Stimulated activated CD8-positive, alpha-beta memory T cell treated with anti-CD3 and anti-CD28 coated beads, Interleukin-15, amount 100 ng/mL, for 24 hours (primary cell): ENCODE measurements around the gene COL24A1.
"Not testable (repeated sequence)": the region's sequence is repeated elsewhere in the genome, so short reads cannot be mapped to it uniquely, and the experiment has no call there.

Source experiments
- DNase-seq: peaks from one replicate; pipeline ENCODE4 v3.0.0-alpha.2; 2020; ENCODE audit warnings: low read depth

COL24A1 gene

GRCh38 chr1:86072474-86072873 is 84.1 kb downstream of the COL24A1 start:
- not testable (repeated sequence) for DNase-seq

GRCh38 chr1:86071870-86072269 is 84.7 kb downstream of the COL24A1 start:
- not testable (repeated sequence) for DNase-seq

GRCh38 chr1:86069757-86070145 is 86.8 kb downstream of the COL24A1 start:
- DNase-seq = no peak

GRCh38 chr1:86068841-86069756 is 87.5 kb downstream of the COL24A1 start:
- DNase-seq = no peak

- no peak for DNase-seq
These were observed 88.3 kb downstream of the COL24A1 start for GRCh38 chr1:86068271-86068721.

GRCh38 chr1:86067626-86068025 is 88.9 kb downstream of the COL24A1 start:
- DNase-seq = no peak

- no peak for DNase-seq
These were observed 91.7 kb downstream of the COL24A1 start for GRCh38 chr1:86064899-86065298.

DNA sequence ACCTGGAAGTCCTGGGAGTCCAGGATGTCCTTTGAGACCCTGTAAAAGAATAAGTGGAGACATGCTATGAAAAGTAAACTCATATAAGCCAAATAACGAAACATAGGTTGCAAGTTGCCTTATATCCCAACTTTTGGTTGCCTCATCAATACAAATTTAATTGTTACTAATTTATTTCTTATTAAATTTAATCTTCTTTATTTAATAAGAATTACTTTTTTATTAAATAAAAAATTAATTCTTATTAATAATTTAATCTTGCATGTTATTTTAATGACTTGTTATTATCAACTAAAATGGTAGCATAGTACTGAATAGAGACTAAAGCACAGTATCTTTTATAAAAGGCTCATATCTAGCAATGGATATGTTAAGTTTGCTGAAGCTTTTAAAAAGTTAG is 92.9 kb downstream of the COL24A1 start:
- no peak for DNase-seq

DNA sequence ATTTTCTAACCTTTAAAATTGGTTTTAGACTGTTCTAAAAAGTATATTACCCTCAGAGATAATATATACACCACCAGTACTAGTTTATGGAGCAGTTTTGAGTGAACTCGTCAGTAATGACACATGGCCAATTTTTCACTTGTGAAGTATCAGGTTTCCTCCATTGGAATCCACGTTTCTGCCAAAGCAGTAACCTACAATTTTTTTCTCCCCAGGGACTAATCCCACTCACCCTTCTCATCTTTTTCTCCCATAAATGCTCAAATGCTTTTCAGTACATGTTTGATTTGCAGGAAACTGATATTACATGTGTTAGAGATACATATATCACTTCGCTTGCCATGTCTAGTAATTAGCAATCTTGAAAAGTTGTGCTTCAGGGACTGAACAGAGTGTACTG is 94.1 kb downstream of the COL24A1 start:
- DNase-seq = no peak

DNA sequence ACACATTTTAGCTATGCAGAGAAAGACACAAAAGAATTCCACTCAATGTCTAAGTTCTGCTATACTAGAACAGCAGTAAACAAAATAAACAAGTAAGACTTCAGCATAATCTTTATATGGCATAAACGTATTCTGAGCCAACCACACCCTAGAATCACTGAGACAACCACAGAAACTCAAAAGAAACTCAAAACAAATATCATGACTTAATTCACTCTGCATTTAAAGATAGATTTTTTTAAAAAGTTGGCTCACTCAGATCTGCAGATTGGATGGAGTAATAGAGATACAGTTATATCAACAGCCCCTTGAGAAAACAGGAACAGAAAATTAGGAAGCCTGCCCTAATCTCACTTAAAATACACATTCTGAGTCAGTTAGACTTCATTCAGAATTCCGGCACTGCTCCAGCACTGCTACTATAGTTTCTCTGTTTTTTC is 95.0 kb downstream of the COL24A1 start:
- DNase-seq = no peak

- DNase-seq = no peak
These were observed 102.2 kb downstream of the COL24A1 start for GRCh38 chr1:86054396-86054795.

GRCh38 chr1:86052948-86053698 is 103.4 kb downstream of the COL24A1 start:
- no peak for DNase-seq

GRCh38 chr1:86035101-86035500 is 121.5 kb downstream of the COL24A1 start:
- no peak for DNase-seq

DNA sequence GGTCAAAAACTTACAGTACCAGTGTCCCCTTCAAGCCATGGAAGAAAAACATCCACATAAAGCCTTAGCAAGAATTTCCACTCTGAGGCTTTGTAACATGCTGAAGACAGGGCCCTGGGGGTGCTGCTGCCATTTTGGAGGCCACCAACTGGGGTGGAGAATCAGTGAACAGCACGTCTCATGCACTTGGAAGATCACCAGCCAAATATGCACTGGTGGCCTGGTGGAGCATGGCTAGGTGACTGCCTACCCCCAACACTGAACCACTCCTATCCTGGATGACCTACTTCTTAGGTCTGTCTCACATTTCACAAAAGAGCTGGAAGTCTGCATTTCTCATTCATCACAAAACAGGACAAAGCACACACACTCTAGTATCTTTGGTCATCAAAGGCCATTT is 126.4 kb downstream of the COL24A1 start:
- no peak for DNase-seq

DNA sequence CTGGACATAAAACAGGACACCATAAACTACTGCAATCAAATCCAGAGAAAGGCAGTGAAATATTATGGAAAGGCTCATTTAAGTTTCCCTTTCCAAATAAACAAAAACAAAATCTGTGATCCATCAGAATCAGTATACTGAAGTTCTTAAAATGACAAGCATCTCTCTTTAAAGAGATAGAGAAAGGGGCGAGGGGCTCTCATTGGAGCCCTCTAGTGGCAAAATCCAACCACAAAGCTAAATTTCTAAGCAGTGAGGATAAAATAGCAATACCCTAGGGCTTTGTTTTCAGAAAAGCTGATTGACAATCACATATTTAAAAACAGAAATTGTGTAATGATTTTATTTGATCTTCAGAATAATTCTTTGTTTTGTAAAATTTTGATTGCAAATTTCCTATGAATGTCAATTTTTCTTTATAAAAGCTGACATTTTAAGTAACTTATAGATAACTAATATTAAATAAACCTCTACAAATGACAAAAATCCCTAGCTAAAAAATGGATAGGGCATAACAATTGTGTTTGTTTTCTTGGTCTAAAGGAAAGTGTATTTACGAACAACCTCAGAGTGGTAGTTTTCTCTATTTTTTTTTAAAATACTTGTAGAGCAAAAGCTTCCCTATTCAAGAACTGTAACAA is 138.2 kb downstream of the COL24A1 start:
- no peak for DNase-seq

DNA sequence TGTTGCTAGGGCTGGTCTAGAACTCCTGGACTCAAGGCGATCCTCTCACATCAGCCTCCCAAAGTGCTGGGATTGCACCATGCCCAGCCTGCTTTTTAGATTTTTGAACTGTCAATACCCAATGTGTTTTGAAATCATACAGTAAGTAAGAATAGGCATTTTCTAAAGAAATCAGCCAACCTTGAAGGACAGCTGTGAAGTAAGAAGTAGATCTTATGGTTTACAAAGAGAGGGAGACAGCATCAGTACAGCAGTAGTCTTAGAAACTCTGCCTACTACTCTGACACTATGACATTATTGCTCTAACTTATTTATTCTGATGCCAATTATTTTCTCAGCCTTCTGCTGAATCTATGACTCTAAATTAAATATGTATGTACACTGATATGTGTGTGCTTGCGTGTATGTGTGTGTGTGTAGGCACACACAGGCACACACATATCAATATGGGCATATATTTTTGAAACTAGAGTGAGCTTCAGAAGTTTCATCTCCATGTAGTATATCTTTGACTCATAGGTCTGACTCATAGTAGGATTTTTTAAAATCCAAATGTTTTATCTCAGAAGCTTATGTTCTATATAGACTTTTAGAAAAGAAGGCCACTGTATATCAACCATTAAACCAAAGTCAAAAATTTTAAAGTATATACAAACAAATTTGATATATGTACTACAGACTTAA is 140.4 kb downstream of the COL24A1 start:
- no peak for DNase-seq

- no peak for DNase-seq
These were observed 141.2 kb downstream of the COL24A1 start for GRCh38 chr1:86015375-86015774.

- DNase-seq = no peak
These were observed 156.0 kb downstream of the COL24A1 start for GRCh38 chr1:86000601-86001000.

- no peak for DNase-seq
These were observed 158.3 kb downstream of the COL24A1 start for GRCh38 chr1:85998105-85998855.

DNA sequence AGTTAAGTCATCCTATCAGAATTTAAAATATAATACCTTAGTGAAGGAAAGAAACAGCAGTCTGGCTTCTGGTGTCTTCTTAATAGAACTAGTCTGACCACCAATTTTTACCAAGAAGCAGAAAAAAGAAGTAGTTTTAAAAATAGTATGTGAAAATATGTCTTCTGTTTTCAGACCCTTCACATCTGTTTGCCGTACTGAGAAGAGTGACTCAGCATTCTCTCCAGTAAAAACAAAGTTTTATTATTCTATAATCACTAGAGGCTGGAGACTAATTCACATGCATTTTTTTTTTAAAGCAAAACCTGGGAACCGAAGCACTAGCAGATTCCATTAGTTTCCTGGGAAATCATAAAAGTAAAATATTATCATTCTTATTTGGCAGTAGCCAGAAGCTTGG is 163.8 kb downstream of the COL24A1 start:
- DNase-seq = no peak

DNA sequence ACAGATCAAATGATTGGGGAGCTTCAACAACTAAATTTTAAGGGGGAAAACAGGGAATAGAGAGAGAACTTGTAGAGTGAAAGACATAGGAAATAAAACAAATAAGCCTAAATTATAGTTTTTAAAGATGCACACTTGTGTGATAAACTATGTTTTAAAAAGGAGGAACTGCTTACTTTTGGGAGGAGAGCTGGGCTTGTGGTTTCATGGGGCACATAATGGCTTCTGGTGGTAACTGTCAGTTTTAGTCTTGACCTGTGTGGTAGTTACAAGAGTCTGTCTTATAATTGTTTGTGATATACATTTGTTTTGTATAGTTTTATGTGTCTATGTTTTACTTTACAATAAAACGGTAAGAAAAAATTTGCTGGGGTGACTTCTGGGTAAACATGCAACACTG is 165.3 kb downstream of the COL24A1 start:
- DNase-seq = no peak
